K562 (cell line): Measurements from ENCODE around the gene ZNF595. TPM values are rescaled to one million over a fixed set of nuclear protein-coding genes. Genes with fewer than 3 reads are reported as not detected.

Source experiments
- ATAC-seq: fragments of 200-7000 bp; cut with Tn5 transposase; 3 replicates; pipeline ENCODE4 v1.9.1; 2020; ENCODE audit warnings: moderate library complexity
- BruUV-seq: library from RNA; stranded (reverse); fragments of 400-500 nt; replicated peaks from 2 replicates; lab custom pipeline; 2021; lab: Mats Ljungman, UMichigan
- CTCF ChIA-PET: fragments of 300-600 bp; formaldehyde crosslinking; extraction: SDS; loops from one replicate; lab custom pipeline; 2021; ENCODE audit warnings: low intra/inter-chr PET ratio; lab: Yijun Ruan, JAX
- POLR2A ChIA-PET: fragments of 300-600, 350-650 bp; sonication (Branson Sonifier 250); formaldehyde crosslinking; extraction: SDS; loops from one replicate; lab custom pipeline; 2021; ENCODE audit warnings: antibody characterized with exemption, inconsistent platforms; lab: Yijun Ruan, JAX
- DNase-seq, 4 experiments: peaks; one replicate each; pipeline versions ENCODE4 v3.0.0 to v3.0.0-alpha.2; 2011 to 2018; ENCODE audit warnings: low spot score in 3 of 4, mixed read lengths in 3 of 4; ENCODE audit errors: extremely low read depth in 1 of 4
- FAIRE-seq: peaks from 2 replicates; lab custom pipeline; 2011; peaks lifted over from hg19 to GRCh38; lab: Jason Lieb, UNC
- H2AFZ ChIP-seq: 2 replicates; pipeline ENCODE4 v1.6.0; 2011; ENCODE audit warnings: low read depth, low read length, control low read depth, inconsistent platforms
- H3K27ac ChIP-seq: fragments of 200-600 bp; 3 replicates; pipeline ENCODE4 v1.8.0; 2011; ENCODE audit warnings: low read depth, mild to moderate bottlenecking, control low read depth, inconsistent platforms, low read length, moderate library complexity, mixed read lengths; ENCODE audit errors: extremely low read depth
- H3K27me3 ChIP-seq, 2 experiments: fragments of 300-600 bp in 1 of 2; 2 replicates in 1 of 2; 3 replicates in 1 of 2; pipeline versions ENCODE4 v1.6.0 to v1.8.0; 2011; ENCODE audit warnings: inconsistent platforms in 2 of 2, low read length in 2 of 2, mild to moderate bottlenecking in 1 of 2, mixed read lengths in 1 of 2, moderate library complexity in 1 of 2; ENCODE audit not compliant: control insufficient read depth in 2 of 2, insufficient read depth in 2 of 2
- H3K36me3 ChIP-seq: fragments of 300-600 bp; 3 replicates; pipeline ENCODE4 v1.8.0; 2011; ENCODE audit warnings: mild to moderate bottlenecking, low read length, inconsistent platforms; ENCODE audit not compliant: control insufficient read depth, insufficient read depth
- H3K4me1 ChIP-seq, 2 experiments: fragments of 200-600 bp in 1 of 2; replicated peaks in 1 of 2; 2 replicates in 1 of 2; 3 replicates in 1 of 2; pipeline versions ENCODE4 v1.5.1 to v1.8.0; 2011; ENCODE audit warnings: inconsistent platforms in 2 of 2, low read length in 2 of 2, mild to moderate bottlenecking in 1 of 2, mixed read lengths in 1 of 2, moderate library complexity in 1 of 2; ENCODE audit not compliant: control insufficient read depth in 2 of 2, insufficient read depth in 2 of 2
- H3K4me2 ChIP-seq: 2 replicates; pipeline ENCODE4 v1.6.1; 2011; ENCODE audit warnings: low read length, control low read depth, inconsistent platforms, mixed read lengths; ENCODE audit not compliant: insufficient read depth
- H3K4me3 ChIP-seq: fragments of 200-600 bp; sonication (generic), shearing (Covaris generic); 2 replicates; pipeline ENCODE4 v1.5.1; 2016; ENCODE audit warnings: control low read depth, inconsistent platforms
- H3K79me2 ChIP-seq: fragments of 200-600 bp; 3 replicates; pipeline ENCODE4 v1.8.0; 2011; ENCODE audit warnings: low read length, inconsistent platforms; ENCODE audit not compliant: control insufficient read depth, insufficient read depth
- H3K9ac ChIP-seq, 2 experiments: 2 replicates each; pipeline versions ENCODE4 v1.6.0 to v1.6.1; 2011; ENCODE audit warnings: low read depth in 2 of 2, low read length in 2 of 2, control low read depth in 1 of 2, inconsistent platforms in 1 of 2, mild to moderate bottlenecking in 1 of 2, mixed read lengths in 1 of 2; ENCODE audit not compliant: insufficient read depth in 1 of 2
- H3K9me1 ChIP-seq: one replicate; pipeline ENCODE4 v1.6.0; 2011; ENCODE audit warnings: inconsistent platforms, mild to moderate bottlenecking, low read length, moderate library complexity; ENCODE audit not compliant: control insufficient read depth, insufficient read depth
- H3K9me3 ChIP-seq: replicated peaks from 2 replicates; pipeline ENCODE4 v1.5.1; 2011; ENCODE audit warnings: low read depth, low read length, inconsistent platforms; ENCODE audit not compliant: control insufficient read depth, insufficient read depth
- H4K20me1 ChIP-seq: replicated peaks from 2 replicates; pipeline ENCODE4 v1.6.1; 2011; ENCODE audit warnings: low read length, inconsistent platforms, mixed read lengths; ENCODE audit not compliant: control insufficient read depth, insufficient read depth
- CBX1 ChIP-seq: sonication (generic); IDR thresholded peaks from 2 replicates; pipeline ENCODE4 v1.6.1; 2016; ENCODE audit warnings: antibody characterized with exemption, low read depth, mild to moderate bottlenecking
- HMGN3 ChIP-seq: IDR thresholded peaks from 2 replicates; pipeline ENCODE4 v1.6.1; 2011; ENCODE audit warnings: borderline replicate concordance, low read depth, mild to moderate bottlenecking, mixed read lengths, low read length; ENCODE audit not compliant: insufficient read length; ENCODE audit errors: extremely low read depth
- MAFG ChIP-seq: fragments of 450-650 bp; conservative IDR thresholded peaks from 2 replicates; pipeline ENCODE4 v1.6.1; 2016; ENCODE audit warnings: missing genetic modification characterization, missing compliant biosample characterization
- NEUROD1 ChIP-seq: fragments of 150-350 bp; IDR thresholded peaks from 2 replicates; pipeline ENCODE4 v1.6.1; 2014; ENCODE audit warnings: borderline replicate concordance, low read length, low read depth; ENCODE audit not compliant: partially characterized antibody
- NFRKB ChIP-seq: fragments of 450-650 bp; IDR thresholded peaks from 2 replicates; pipeline ENCODE4 v1.6.1; 2016; ENCODE audit warnings: low read depth
- NR3C1 ChIP-seq: sonication (generic); formaldehyde crosslinking; IDR thresholded peaks from 2 replicates; pipeline ENCODE4 v1.8.1; 2022; ENCODE audit warnings: missing genetic modification reagents
- POLR2H ChIP-seq: IDR thresholded peaks from 2 replicates; pipeline ENCODE4 v1.6.1; 2016; ENCODE audit warnings: missing genetic modification characterization, low read depth, mild to moderate bottlenecking, control low read depth, missing compliant biosample characterization, moderate library complexity
- ZNF165 ChIP-seq: fragments of 250-450 bp; sonication (Bioruptor Pico); IDR thresholded peaks from 2 replicates; pipeline ENCODE4 v1.4.0; 2020; ENCODE audit warnings: borderline replicate concordance
- ZSCAN29 ChIP-seq: fragments of 450-650 bp; IDR thresholded peaks from 2 replicates; pipeline ENCODE4 v1.6.1; 2017
- WGBS: fragments of 100-300 bp; shearing (Covaris generic); methylation state at CpG from one replicate; pipeline ENCODE4 v1.1.6; 2016; ENCODE audit warnings: low coverage, mixed read lengths; ENCODE audit not compliant: insufficient coverage; ENCODE audit errors: missing lambda C conversion rate; 5-methylcytosine and 5-hydroxymethylcytosine counted together
- in situ Hi-C: fragments of 300-500 bp; cut with MboI; formaldehyde crosslinking; loops from 4 replicates; pipeline ENCODE4 v1.15.0; 2018; ENCODE audit warnings: inconsistent platforms, mixed read lengths
- intact Hi-C: fragments of 100-400 bp; cut with micrococcal nuclease; formaldehyde crosslinking; loops from 2 replicates; pipeline ENCODE4 v1.14.2; 2022
- polyA plus RNA-seq, 8 experiments: library from polyadenylated mRNA; depleted of rRNA in 4 of 8; stranded (reverse) in 5 of 8; unstranded in 3 of 8; fragments of >200 nt; fragmentation: Nextera tagmentation in 2 of 8; fragmentation: Illumina TruSeq in 1 of 8; extraction: Ambion mirVana in 2 of 8; extraction: Trizol in 1 of 8; gene quantifications; 2 replicates each; pipeline versions ENCODE4 v1.2.1 to v1.2.3, GENCODE V29; 2011 to 2014; ENCODE audit warnings: inconsistent platforms in 1 of 8, missing spikeins in 1 of 8
- total RNA-seq, 7 experiments: library from RNA; depleted of rRNA in 6 of 7; stranded (reverse); fragments of >200 nt in 6 of 7; fragmentation: Illumina TruSeq in 2 of 7; extraction: Trizol in 2 of 7; gene quantifications; 2 replicates each; pipeline versions ENCODE4 v1.2.1 to v1.2.3, GENCODE V29; 2011 to 2021; ENCODE audit warnings: low replicate concordance in 1 of 7
- TF ChIP-seq, protein P1 (sequence below): fragments of 450-650 bp; formaldehyde crosslinking; IDR thresholded peaks from 2 replicates; pipeline ENCODE4 v1.4.0; 2022; ENCODE audit warnings: mild to moderate bottlenecking, moderate library complexity
- TF ChIP-seq, protein P2 (sequence below): fragments of 250-450 bp; sonication (Bioruptor Pico); IDR thresholded peaks from 2 replicates; pipeline ENCODE4 v1.8.0; 2021; ENCODE audit warnings: moderate library complexity, mild to moderate bottlenecking, inconsistent platforms

Gene ZNF595
- total and polyA plus RNA-seq, 9 of the 15 experiments (the other 6 are each of a cell fraction or from before 2014, with no cell fraction given), result 116 to 632 (median 237) TPM

DNA sequence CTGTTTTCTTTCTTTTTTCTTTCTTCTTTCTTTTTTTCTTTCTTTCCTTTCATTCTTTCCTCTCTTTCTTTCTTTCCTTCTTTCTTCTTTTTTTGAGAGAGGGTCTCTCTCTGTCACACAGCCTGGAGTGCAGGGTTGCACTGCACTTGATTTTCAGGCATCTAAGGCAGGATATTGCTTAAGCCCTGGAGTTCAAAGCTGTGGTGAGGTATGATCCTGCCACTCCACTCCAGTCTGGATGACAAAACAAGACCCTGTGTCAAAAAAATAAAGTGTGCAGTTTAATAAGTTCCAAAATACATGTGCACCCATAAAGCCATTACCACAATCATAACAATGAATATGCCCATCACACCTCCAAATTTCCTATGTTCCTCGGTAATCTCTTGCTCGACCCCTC, 60.6 kb downstream of the ZNF595 start:
- H3K27ac ChIP-seq, result no peak overlapping the region
- H3K4me2 ChIP-seq, result no peak overlapping the region
- no peak for ATAC-seq
- no peak for FAIRE-seq
- H3K4me1 ChIP-seq, result no peaks in the 10 kb centered on the region
- no peaks in the 10 kb centered on the region for H3K9me1 ChIP-seq
- H3K79me2 ChIP-seq, result no peaks in the 10 kb centered on the region
- no peak overlapping the region for H3K9ac ChIP-seq
- no peak overlapping the region for H3K4me3 ChIP-seq
- WGBS, result 0% methylated on average over 2 of the region's 2 CpGs
- peaks cover 2% of the 10 kb centered on the region; the same call in 1 of the 2 replicates for H3K9me3 ChIP-seq
- in situ Hi-C loops, result no loop called here
- intact Hi-C loops, result no loop called here
- no peaks in the 10 kb centered on the region for H3K27me3 ChIP-seq
- no peaks in the 10 kb centered on the region for H3K36me3 ChIP-seq
- ChIA-PET POLR2A (no interaction called here), CTCF (no interaction called here)
- no peaks in the 10 kb centered on the region for H4K20me1 ChIP-seq
- no peak overlapping the region for H2AFZ ChIP-seq
- no peak for DNase-seq
- no TSS peak for BruUV-seq
- no peak for TF ChIP-seq POLR2H (tag)
- TF ChIP-seq ZNF165 (CRISPR knock-in tag), result no peak
- TF ChIP-seq NFRKB, result no peak
- TF ChIP-seq, protein P1, sequence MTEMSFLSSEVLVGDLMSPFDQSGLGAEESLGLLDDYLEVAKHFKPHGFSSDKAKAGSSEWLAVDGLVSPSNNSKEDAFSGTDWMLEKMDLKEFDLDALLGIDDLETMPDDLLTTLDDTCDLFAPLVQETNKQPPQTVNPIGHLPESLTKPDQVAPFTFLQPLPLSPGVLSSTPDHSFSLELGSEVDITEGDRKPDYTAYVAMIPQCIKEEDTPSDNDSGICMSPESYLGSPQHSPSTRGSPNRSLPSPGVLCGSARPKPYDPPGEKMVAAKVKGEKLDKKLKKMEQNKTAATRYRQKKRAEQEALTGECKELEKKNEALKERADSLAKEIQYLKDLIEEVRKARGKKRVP (CRISPR knock-in tag), result no peak
- TF ChIP-seq MAFG (tag), result no peak
- no peak for TF ChIP-seq NR3C1 (CRISPR knock-in tag)
- no peak for TF ChIP-seq NEUROD1
- TF ChIP-seq, protein P2, sequence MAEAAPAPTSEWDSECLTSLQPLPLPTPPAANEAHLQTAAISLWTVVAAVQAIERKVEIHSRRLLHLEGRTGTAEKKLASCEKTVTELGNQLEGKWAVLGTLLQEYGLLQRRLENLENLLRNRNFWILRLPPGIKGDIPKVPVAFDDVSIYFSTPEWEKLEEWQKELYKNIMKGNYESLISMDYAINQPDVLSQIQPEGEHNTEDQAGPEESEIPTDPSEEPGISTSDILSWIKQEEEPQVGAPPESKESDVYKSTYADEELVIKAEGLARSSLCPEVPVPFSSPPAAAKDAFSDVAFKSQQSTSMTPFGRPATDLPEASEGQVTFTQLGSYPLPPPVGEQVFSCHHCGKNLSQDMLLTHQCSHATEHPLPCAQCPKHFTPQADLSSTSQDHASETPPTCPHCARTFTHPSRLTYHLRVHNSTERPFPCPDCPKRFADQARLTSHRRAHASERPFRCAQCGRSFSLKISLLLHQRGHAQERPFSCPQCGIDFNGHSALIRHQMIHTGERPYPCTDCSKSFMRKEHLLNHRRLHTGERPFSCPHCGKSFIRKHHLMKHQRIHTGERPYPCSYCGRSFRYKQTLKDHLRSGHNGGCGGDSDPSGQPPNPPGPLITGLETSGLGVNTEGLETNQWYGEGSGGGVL (CRISPR knock-in tag), result no peak
- no peak for TF ChIP-seq CBX1
- no peak for TF ChIP-seq ZSCAN29
- TF ChIP-seq HMGN3, result no peak
